Cardiac muscle cell (in vitro differentiated cells and primary cell): ENCODE results near the gene UBAP1. TPM values are rescaled to one million over a fixed set of nuclear protein-coding genes. Genes with fewer than 3 reads are reported as not detected.
A peak's percentile ranks its signal among the peaks of the same experiment; 100 is the strongest.
"Not testable (repeated sequence)": the region's sequence is repeated elsewhere in the genome, so short reads cannot be mapped to it uniquely, and the experiment has no call there.

Experiments
- DNase-seq, 2 donors: peaks; one replicate each; pipeline versions ENCODE4 v3.0.0 to v3.0.0-alpha.2; 2010 to 2017; ENCODE audit warnings: low read depth in 1 of 2, low spot score in 1 of 2
- H3K27ac ChIP-seq: fragments of 200-600 bp; sonication (generic); 2 replicates; pipeline ENCODE4 v1.5.1; 2016
- H3K27me3 ChIP-seq: fragments of 200-600 bp; sonication (generic); 2 replicates; pipeline ENCODE4 v1.6.0; 2016; ENCODE audit warnings: control low read depth
- H3K36me3 ChIP-seq: fragments of 200-600 bp; sonication (generic); 2 replicates; pipeline ENCODE4 v1.5.1; 2016; ENCODE audit warnings: control low read depth
- H3K4me1 ChIP-seq: fragments of 200-600 bp; sonication (generic); 2 replicates; pipeline ENCODE4 v1.8.1; 2017; ENCODE audit warnings: low read depth, mild to moderate bottlenecking, mixed run types
- H3K4me3 ChIP-seq: fragments of 200-600 bp; sonication (generic); 2 replicates; pipeline ENCODE4 v1.5.1; 2016; ENCODE audit warnings: mild to moderate bottlenecking
- H3K9me3 ChIP-seq: fragments of 200-600 bp; sonication (generic); 2 replicates; pipeline ENCODE4 v1.5.1; 2017; ENCODE audit warnings: low read depth, mild to moderate bottlenecking, control low read depth
- CTCF ChIP-seq: IDR thresholded peaks from 2 replicates; pipeline ENCODE4 v1.5.1; 2012; ENCODE audit warnings: low read depth, mild to moderate bottlenecking, low read length
- polyA plus RNA-seq: library from polyadenylated mRNA; unstranded; fragments of >200 nt; fragmentation: Nextera tagmentation; extraction: Ambion mirVana; gene quantifications from 2 replicates; pipeline ENCODE4 v1.2.1, GENCODE V29; 2016
- total RNA-seq: library from RNA; depleted of rRNA; stranded (reverse); fragments of >200 nt; gene quantifications from 2 replicates; pipeline ENCODE4 v1.2.3, GENCODE V29; 2016

UBAP1 gene
- total and polyA plus RNA-seq, 2 experiments from 2014 or later: 28.6 to 52.3 TPM

DNA sequence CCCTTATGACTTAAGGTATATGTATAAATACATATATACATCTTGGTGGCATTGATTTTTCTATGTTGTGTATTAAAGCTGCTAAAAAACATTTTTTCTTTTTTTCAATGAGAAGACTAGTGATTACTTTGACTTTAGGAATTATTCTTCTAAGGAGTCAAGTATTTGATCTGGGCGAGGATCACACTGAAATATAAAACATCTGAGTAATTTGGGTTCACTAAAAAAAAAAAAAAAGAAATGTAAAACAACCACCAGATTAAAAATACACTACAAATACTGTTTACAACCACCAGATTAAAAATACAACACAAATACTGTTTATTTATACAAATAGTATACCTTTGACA is 9.0 kb downstream of the UBAP1 start:
- no peaks in the 10 kb centered on the region for H3K36me3 ChIP-seq
- no peak overlapping the region for H3K27ac ChIP-seq
- H3K4me3 ChIP-seq: no peak overlapping the region

DNA sequence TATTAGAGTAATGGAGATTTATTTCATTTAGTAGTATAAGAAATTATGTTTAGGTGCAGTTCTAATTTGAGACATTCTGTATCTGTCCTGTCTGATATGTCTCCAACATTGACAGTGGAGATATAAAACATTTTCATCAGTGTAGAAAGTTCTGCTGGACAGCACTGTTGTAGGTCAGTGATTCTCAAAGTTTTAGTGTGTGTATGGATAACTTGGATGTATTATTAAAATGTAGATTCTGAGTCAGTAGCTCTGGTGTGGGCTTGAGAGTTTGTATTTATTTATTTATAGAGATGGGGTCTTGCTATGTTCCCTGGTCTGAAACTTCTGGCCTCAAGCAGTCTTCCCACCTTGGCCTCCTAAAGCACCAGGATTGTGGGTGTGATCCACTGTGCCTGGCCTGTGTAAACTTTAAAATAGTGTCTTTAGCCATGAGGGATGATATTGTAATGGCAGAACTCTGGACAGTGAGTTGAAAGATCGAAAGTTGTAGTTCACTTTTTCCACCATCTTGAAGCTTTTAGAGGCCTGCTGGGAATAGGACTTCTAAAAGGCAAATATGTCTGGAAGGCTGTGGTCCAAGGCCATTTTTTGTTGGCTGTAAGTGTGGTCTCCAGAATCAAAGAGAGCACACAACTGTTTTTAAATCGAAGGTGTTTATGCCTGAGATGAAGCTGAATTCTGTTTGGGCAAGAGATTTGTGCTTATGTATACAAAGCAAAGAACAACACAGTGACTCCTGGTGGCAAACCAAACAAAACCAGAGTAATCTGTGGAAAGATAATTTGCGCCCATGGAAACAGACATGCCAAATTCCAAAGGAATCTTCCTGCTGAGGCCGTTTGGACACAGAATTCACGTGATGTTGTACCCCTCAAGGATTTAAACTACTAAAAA is 12.4 kb downstream of the UBAP1 start:
- peak overlapping the region; percentile 17 for H3K27ac ChIP-seq
- H3K9me3 ChIP-seq: no peaks in the 10 kb centered on the region
- H3K4me1 ChIP-seq: no peaks in the 10 kb centered on the region
- peak in 1 of 2 donors; percentile 59 for DNase-seq
- TF ChIP-seq CTCF: peak; percentile 47
- H3K36me3 ChIP-seq: no peaks in the 10 kb centered on the region
- no peaks in the 10 kb centered on the region for H3K27me3 ChIP-seq
- H3K4me3 ChIP-seq: no peak overlapping the region

More for the DNA sequence above, 9.0 kb downstream of the UBAP1 start:
- no peak for TF ChIP-seq CTCF
- Histone ChIP-seq H3K4me1 (no peaks in the 10 kb centered on the region), H3K9me3 (no peaks in the 10 kb centered on the region), H3K27me3 (no peaks in the 10 kb centered on the region)
- DNase-seq: no peak

DNA sequence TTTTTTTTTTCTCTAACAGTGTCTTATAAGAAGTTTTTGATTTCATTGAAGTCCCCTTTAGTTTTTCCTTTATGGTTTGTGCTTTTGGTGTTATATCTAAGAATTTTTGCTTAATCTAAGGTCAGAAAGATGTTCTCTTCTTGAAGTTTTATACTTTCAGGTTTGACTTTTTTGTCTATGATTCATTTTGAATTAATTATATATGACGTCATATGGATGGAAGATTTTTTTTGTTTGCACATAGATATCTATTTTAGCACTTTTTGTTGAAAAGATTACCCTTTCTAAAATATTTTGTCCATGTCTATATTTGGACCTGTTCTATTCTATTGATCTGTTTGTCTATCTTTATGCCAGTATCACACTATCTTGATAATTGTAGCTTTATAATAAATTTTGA is 16.3 kb downstream of the UBAP1 start:
- no peak for TF ChIP-seq CTCF
- H3K4me3 ChIP-seq: no peak overlapping the region
- H3K9me3 ChIP-seq: no peaks in the 10 kb centered on the region
- H3K36me3 ChIP-seq: no peaks in the 10 kb centered on the region
- H3K4me1 ChIP-seq: no peaks in the 10 kb centered on the region
- DNase-seq: no peak
- H3K27me3 ChIP-seq: no peaks in the 10 kb centered on the region
- H3K27ac ChIP-seq: no peak overlapping the region

GRCh38 chr9:34197286-34197685 is 18.4 kb downstream of the UBAP1 start:
- H3K27ac ChIP-seq: peak overlapping the region; percentile 37
- H3K4me1 ChIP-seq, H3K4me3 ChIP-seq, DNase-seq, H3K27me3 ChIP-seq, H3K36me3 ChIP-seq, H3K9me3 ChIP-seq: not testable (repeated sequence)

- TF ChIP-seq CTCF: no peak
- no peaks in the 10 kb centered on the region for H3K27me3 ChIP-seq
- no peak for DNase-seq
- peak overlapping the region; percentile 37 for H3K27ac ChIP-seq
- no peaks in the 10 kb centered on the region for H3K4me1 ChIP-seq
- H3K4me3 ChIP-seq: no peak overlapping the region
- no peaks in the 10 kb centered on the region for H3K9me3 ChIP-seq
- H3K36me3 ChIP-seq: no peaks in the 10 kb centered on the region
Observed at GRCh38 chr9:34197756-34198711, 19.2 kb downstream of the UBAP1 start.

DNA sequence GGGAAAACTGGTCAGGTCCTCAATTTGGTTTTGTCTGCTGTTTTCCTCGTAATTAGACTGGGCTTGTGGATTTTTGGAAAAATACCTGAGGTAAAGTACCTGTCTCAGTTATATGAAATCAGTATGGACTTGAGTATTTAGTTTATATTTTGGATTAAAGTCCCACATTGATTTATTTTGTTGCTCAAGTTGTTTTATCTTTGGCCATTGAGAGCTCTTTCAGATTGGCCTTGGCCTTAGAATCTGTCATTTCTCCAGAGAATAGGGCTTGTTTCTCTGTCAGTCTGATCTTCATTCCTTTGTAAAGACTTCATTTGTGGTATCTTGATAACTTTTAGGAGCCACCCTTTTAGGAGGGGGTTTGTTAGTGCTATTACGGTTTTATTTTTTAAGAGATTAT is 21.2 kb downstream of the UBAP1 start:
- H3K36me3 ChIP-seq: no peaks in the 10 kb centered on the region
- no peaks in the 10 kb centered on the region for H3K9me3 ChIP-seq
- DNase-seq: no peak
- H3K27ac ChIP-seq: no peak overlapping the region
- no peak for TF ChIP-seq CTCF
- H3K4me3 ChIP-seq: no peak overlapping the region
- H3K4me1 ChIP-seq: no peaks in the 10 kb centered on the region
- no peaks in the 10 kb centered on the region for H3K27me3 ChIP-seq
